Right ventricle myocardium inferior (tissue), 1 donor: Measurements from ENCODE around the gene SLC35D1. TPM values are rescaled to one million over a fixed set of nuclear protein-coding genes. Genes with fewer than 3 reads are reported as not detected.
"Not testable (repeated sequence)": the region's sequence is repeated elsewhere in the genome, so short reads cannot be mapped to it uniquely, and the experiment has no call there.

Source experiments
- ATAC-seq: fragments of 200-7000 bp; cut with Tn5 transposase; one replicate; pipeline ENCODE4 v1.9.1; 2020; ENCODE audit warnings: mild to moderate bottlenecking, moderate library complexity
- DNase-seq: peaks from one replicate; pipeline ENCODE4 v3.0.0; 2021; ENCODE audit errors: missing footprints
- intact Hi-C: fragments of 100-400 bp; cut with DNase I; formaldehyde crosslinking; loops from one replicate; pipeline ENCODE4 v1.11.0; 2022
- total RNA-seq: library from RNA; stranded (reverse); fragmentation: NEBNext Ultra II Directional; extraction: Animal tissue kit (Norgen Biotek cat#: 25700); gene quantifications from one replicate; pipeline ENCODE4 v1.2.1, GENCODE V29; 2021
- donor health status: DM: no; HTN: yes; CAD: no; lungs with severe emphysema.

The SLC35D1 gene
- total RNA-seq, 1 donor from 2014 or later: 3.2 TPM

DNA sequence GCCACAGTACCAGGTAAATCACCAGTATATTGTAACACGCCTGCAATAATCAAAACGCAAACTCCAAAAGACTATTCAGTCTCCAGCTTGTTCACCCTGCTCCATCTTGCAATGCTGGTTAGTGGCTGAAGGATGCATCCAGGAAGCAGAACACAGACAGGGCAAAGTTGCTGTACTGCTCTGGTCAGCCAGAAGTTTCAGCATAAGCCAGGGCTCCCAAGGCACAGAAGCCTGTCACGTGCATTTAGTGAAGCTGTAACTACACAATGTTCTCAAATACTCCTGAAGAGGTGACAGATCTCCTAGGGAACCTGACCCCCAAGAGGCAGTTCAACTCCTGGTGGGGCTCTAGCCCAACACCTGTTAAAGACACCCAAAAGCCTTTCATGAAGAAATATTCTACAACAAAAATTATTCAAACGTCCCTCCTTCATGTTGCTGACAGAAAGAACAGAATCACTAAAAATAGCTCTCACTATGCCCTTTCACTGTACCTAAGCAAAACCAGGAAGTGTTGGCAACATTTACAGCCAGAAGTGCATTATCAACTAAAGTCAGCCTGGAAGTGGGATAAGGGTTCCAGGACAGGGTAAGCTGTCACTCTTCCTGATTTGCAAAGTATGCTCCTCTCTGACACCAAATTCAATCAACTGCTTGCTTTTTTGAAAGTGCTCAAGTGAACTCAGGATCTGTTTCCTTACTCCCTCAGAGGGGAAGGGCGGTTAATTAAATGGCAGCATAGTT lies 52.1 kb downstream of the SLC35D1 start:
- DNase-seq (no peak), ATAC-seq (peak; percentile 86)
- intact Hi-C loops: loop anchor here (5.0 kb wide), 1 partner anchor 50 kb away; the partner anchor contains the start of gene SLC35D1

DNA sequence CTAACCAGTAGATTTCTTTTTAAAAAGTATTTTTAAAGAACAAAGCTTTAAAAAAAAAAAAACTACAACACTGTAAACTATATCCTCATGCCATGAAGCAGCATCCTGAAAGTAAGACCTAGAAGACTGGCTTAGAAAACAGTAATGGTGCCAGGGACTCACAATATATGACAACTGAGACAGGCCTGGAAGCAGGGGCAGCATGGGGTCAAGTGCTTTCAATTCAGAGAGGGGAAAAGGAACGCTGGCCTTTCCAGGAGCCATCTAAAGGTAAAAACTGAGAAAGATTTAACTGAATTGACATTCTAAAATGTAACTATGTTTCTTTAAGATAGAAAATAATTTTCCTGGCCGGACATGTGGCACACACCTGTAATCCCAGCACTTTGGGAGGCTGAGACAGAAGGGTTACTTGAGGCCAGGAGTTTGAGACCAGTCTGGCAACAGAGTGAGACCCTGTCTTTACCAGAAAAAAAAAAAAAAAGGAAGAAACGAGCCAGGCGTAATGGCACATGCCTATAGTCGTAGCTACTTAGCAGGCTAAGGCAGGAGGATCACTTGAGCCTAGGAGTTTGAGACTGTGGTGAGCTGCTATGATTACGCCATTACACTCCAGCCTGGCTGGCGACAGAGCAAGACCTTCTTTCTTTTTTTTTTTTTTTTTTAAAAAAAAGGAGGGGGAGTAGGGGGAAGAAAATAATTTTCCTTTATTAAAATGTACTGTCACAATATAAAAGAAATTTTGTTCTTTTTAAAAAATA lies 54.1 kb downstream of the SLC35D1 start:
- intact Hi-C loops: loop anchor here (5.0 kb wide), 2 partner anchors 52 to 238 kb away; partner anchors contain the start of gene SLC35D1
- DNase-seq (no peak), ATAC-seq (no peak)

DNA sequence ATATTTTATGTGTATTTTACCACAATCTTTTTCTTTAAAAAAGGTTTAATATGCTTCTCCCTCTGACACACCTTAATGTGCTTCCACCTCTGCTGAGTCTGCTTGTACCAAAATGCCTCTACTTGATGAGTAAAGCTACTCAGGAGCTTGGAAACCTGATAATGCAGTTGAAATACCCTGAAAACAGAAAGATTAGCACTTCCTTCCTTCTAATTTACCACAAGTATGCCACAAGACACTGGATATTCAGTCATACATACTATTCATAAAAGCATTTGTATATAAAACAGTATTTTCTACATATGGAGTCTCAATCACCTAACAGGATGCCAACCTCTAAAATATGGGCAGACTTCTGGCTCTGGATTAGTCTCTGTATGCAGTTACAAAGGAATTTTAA lies 55.0 kb downstream of the SLC35D1 start:
- DNase-seq (no peak), ATAC-seq (no peak)
- intact Hi-C loops: loop anchor here (5.0 kb wide), 1 partner anchor 237 kb away; no protein-coding TSS in a partner anchor

DNA sequence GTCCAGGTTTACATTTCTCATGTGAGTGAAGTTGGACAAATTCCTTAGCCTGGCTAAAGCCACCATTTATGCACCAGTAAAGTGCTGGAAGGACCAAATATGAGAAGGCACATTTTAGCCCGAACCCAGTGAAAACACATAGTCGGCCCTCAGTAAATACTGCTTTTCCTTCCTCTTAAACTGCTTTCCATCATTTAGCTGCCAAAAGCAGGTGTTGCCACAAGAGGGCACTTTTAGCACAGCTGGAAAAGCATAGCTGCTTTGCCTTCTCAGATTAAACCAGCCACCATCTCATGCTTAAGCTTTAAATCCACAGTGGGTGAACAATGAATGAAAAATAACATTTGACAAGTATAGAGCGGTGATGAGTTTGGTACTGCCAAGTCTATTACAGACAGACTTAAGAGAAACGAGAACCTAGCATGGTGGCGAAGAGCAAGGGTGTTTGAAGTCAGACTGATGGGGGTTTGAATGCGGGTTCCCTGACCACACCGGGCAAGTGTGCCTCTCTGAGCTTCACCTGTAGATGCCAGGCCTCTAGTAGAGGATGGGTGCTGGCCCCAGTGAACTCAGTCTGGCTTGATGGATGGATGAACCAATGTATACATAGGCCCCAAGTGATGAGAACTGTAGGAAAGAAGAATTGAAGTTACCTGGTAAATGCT lies 57.8 kb downstream of the SLC35D1 start:
- intact Hi-C loops: loop anchor here (1.0 to 5.0 kb wide), 2 partner anchors 152 to 234 kb away; no protein-coding TSS in a partner anchor
- ATAC-seq (peak; percentile 33), DNase-seq (no peak)

DNA sequence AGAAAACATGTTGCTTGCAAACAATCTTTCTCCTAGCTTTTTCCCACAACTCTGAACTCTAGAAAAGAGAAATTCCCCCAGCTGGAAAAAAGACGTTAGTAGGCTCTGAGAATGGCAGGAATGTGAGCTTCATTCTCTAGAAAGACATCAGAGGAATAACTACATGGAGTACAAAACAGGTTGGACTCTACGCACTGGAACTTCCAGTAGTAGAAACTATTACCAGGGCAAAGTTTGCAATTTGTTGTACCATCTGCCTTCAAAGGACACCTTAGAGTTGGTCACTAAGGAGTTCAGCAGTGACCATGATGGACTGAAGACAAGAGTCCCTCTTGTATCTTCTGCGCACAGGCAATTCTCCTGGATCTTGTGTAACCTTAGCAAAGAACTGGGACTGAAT lies 60.9 kb downstream of the SLC35D1 start:
- DNase-seq: no peak
- intact Hi-C loops: no loop called here
- ATAC-seq: no peak

DNA sequence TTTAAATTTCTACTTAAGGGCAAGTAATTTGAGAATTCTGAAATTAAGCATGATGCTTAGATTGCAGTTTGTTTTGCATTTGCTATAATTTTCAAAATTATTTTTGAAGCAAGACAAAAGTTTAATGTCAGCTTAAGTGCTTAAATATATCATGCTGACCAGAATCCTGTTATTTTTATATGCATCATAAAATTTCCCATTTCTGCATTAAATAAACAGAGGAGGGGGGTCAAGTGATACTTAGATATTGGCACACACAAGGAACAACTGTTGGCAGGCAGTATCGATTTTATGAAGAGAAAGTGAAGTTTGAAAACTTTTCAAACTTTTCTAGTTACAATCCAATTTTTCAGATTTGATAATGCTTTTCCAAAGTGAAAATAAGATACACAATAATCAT lies 68.1 kb downstream of the SLC35D1 start:
- ATAC-seq: no peak
- DNase-seq: no peak
- intact Hi-C loops: no loop called here

DNA sequence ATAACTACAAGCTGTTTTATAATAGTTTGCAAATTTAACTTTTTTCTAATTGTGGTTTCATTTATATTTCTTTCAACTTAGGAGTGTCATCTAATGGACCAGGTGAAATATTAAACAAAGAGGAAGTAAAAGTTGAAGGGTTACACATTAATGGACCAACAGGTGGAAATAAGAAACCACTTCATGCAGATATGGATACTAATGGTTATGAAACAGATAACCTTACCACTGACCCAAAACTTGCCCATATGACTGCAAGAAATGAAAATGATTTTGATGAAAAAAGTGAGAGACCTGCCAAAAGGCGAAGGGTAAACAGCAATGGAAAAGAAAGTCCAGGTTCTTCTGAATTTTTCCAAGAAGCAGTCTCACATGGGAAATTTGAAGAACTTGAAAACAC lies 69.5 kb downstream of the SLC35D1 start:
- DNase-seq (no peak), ATAC-seq (no peak)
- intact Hi-C loops: no loop called here

DNA sequence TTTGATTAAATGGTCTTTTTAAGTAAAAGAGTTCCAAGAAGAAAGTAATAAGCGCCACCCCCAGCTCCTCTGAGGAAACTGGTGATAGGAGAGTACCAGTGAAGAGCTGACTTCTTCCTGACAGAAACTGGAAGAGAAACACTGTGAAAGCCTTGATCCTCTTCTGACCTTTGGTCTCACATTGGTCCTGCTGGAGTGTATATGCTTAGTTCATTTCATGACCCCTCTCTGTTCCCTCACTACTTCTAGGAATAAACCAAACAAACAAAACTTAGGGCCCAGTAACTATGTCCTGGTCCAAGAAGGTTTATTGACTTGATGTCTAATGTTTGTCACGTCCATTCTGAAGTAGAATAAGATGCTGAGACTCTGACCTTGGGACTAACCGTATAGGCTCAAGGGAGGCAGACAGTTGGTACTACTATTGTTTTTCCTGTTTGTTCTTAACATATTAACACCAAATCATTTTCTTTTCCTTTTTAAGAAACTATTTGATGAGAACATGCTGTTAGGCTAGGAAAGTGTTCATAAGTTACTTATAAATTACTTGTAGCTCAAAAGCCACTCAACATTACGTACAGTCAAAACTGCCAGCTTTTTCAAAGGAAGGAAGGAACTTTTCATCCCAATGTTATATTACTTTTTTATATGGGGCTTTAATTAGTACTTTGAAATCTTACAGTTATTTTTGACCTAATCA lies 71.2 kb downstream of the SLC35D1 start:
- ATAC-seq (no peak), DNase-seq (no peak)
- intact Hi-C loops: no loop called here

DNA sequence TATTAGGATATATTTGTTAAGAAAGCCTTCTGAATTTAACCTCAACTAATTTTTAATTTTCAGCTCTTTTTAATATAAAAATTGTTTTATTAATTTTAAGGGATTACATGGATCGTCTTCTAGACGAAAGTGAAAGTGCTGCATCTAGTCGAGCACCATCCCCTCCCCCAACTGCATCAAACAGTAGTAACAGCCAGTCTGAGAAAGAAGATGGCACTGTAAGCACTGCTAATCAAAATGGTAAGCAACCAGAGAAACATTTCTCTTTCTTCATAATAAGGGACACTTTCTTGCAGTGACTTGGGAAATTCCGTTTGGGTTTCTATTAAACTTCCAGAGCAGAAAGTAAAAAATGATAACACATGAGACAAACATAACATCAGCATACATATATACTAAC lies 72.3 kb downstream of the SLC35D1 start:
- intact Hi-C loops: no loop called here
- DNase-seq (no peak), ATAC-seq (no peak)

DNA sequence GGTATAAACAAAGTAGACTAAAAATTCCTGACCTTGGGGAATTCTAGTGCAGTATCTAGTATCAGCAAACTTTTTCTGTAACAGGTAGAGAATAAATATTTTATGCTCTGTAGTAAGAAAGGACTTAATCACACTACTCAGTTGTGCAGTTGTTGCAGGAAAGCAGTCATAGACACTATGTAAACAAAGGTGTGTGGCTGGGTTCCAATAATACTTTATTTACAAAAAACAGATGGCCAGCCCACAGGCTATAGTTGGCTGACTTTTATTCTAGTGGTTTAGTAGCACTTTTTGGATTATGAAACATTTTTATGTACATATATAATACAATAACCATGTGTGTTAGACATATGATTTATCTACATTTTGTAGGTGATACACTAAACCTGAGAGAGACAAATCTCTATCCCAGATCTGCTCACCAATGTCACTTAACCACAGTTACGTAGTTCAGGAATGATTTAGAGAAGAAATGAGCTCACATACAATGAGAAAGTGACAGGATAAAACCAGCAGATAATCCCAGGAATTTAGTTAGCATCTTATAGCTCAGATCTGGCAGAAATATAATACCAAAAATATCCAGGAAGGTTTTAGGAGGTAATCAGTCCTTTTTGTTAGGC lies 73.1 kb downstream of the SLC35D1 start:
- ATAC-seq (no peak), DNase-seq (no peak)
- intact Hi-C loops: no loop called here

DNA sequence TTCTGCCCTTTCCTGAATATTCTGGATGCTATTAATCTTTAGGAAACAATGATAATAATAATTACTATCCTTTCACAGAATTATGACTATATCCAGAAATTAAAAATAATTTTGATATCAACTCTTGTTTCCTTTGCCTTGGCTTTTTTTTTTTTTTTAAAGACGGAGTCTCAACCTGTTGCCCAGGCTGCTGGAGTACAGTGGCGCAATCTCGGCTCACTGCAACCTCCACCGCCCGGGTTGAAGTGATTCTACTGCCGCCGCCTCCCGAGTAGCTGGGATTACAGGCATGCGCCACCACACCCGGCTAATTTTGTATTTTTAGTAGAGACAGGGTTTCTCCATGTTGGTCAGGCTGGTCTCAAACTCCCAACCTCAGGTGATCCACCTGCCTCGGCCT lies 74.3 kb downstream of the SLC35D1 start:
- intact Hi-C loops, ATAC-seq, DNase-seq: not testable (repeated sequence)

DNA sequence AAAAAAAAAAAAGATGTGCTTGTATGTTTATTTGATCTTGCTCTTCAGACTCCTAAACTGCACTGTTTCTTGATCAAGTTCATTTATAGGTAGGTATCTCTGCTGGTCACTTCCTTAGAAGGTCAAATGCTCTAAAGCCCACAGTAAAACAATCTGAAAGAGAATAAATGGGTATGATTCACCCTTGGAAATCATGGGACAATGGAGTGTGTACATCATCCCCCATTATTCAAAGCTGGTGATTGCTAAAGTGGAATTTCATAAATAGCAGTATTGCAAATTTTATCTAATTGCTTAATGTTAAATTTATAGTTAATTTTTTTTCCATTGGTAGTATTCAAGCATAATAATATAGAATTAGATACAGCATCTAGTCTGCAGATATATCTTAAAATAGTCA lies 75.7 kb downstream of the SLC35D1 start:
- no peak for DNase-seq
- intact Hi-C loops: no loop called here
- no peak for ATAC-seq

DNA sequence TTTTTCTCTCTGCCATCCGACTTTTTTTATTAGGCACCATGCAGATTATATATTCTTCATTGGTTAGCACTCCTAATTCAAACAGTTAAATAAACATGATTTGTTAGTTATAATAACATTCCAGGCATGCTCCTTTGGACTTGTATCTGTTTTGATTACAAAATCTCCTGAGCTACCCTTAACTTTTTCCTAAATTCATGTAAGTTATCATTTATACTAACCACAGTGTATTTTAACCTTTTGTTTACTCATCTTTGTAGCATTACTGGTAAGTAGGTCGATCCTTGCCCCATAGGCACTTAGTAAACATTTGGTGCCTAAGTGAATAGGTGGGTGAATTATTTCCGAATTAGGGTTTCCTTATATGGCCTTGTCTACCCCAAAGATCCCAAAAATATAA lies 85.4 kb downstream of the SLC35D1 start:
- no peak for ATAC-seq
- no peak for DNase-seq
- intact Hi-C loops: no loop called here

DNA sequence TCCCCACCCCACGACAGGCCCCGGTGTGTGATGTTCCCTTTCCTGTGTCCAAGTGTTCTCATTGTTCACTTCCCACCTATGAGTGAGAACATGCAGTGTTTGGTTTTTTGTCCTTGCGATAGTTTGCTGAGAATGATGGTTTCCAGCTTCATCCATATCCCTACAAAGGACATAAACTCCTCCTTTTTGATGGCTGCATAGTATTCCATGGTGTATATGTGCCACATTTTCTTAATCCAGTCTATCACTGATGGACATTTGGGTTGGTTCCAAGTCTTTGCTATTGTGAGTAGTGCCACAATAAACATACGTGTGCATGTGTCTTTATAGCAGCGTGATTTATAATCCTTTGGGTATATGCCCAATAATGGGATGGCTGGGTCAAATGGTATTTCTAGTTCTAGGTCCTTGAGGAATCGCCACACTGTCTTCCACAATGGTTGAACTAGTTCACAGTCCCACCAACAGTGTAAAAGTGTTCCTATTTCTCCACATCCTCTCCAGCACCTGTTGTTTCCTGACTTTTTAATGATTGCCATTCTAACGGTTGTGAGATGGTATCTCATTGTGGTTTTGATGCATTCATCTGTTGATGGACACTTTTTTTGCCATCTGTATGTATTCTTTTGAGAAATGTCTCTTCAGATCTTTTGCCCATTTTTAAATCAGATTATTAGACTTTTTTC lies 87.6 kb downstream of the SLC35D1 start:
- ATAC-seq, DNase-seq, intact Hi-C loops: not testable (repeated sequence)

DNA sequence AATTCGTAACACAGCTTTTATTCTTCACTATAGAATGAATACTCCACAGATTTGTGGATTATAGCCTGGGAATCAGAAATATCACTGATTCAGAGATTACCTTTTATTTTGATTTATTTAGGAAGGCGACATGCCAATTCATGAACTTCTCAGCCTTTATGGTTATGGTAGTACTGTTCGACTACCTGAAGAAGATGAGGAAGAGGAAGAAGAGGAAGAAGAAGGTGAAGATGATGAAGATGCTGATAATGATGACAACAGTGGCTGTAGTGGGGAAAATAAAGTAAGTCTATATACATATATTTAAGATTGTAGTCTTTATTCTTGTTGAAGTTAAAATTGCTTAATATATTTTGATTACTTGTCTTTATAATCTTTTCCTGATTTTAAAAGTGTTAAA lies 96.0 kb downstream of the SLC35D1 start:
- ATAC-seq (no peak), DNase-seq (no peak)
- intact Hi-C loops: no loop called here

DNA sequence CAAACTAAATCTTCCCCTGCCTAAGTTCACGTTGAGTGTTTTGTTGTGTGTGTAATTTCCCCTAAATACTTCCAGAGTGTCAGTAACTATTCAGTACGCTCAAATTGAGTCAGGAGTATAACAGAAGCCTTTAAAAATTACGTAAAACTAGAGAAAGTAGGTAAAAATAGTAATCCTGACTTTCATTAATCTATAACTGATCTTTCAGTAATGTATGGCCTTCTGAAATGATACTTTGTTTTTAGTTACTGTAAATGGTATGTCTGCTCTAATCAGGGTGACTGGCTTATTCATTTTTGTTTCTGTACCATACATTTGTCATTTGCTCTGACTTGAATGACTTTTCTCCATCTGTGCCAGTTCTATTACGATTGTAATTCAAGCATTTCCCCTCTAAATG lies 99.7 kb downstream of the SLC35D1 start:
- DNase-seq (no peak), ATAC-seq (no peak)
- intact Hi-C loops: no loop called here

DNA sequence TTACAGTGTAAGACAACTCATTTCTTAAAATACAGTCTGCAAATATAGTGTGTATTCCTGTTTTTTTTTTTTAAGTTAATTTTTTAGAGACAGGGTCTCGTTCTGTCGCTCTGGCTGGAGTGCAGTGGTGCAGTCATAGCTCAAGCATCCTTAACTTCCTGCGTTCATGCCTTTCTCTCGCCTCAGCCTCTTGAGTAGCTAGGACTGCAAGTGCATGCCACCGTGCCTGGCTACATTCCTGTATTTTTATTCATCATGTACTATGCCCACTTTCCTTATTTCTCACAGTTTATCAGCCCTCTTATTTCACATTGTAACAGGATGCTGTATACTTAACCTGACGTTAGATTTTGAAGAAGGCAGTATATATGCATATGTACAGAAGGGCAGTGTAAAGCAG lies 102.4 kb downstream of the SLC35D1 start:
- intact Hi-C loops: no loop called here
- no peak for DNase-seq
- no peak for ATAC-seq
